ENCODE data around the gene PSMG4.

PSMG4 gene

GRCh38 chr6:3245216-3245615 lies 13.5 kb upstream of the PSMG4 start:
- Histone ChIP-seq H3K27me3 (ENCODE audit: low read length) (no peaks in the 10 kb centered on the region; the same call in 1 of the 2 replicates), H2AFZ (ENCODE audit: low read depth, low read length, severe bottlenecking) (no peak overlapping the region), H3K27ac (ENCODE audit: low read depth, low read length) (no peak overlapping the region), H3K4me3 (ENCODE audit: insufficient read depth, low read length, poor library complexity, severe bottlenecking) (no peak overlapping the region), H4K20me1 (ENCODE audit: low read depth, low read length) (no peaks in the 10 kb centered on the region), H3K9me3 (ENCODE audit: insufficient read depth, low read length) (no peaks in the 10 kb centered on the region), H3K9me2 (replicated peaks; ENCODE audit: insufficient read depth, low read length) (no peaks in the 10 kb centered on the region), H3K4me2 (ENCODE audit: low read depth, low read length, poor library complexity, severe bottlenecking) (no peak overlapping the region), H3F3A (ENCODE audit: insufficient read depth) (no peaks in the 10 kb centered on the region), H3K79me2 (ENCODE audit: insufficient read depth, low read length) (no peaks in the 10 kb centered on the region), H3K36me3 (ENCODE audit: low read length) (no peaks in the 10 kb centered on the region), H3K9ac (ENCODE audit: low read length) (no peak overlapping the region)
- TF ChIP-seq CTCF (IDR thresholded peaks at IDR 0.05; ENCODE audit: insufficient read depth, low read length, poor library complexity, severe bottlenecking): no peak
- TF ChIP-seq EZH2phosphoT487 (conservative IDR thresholded peaks at IDR 0.05; ENCODE audit: low read length): no peak

- H3K27me3 ChIP-seq (ENCODE audit: low read length): no peaks in the 10 kb centered on the region; the same call in 1 of the 2 replicates
- H2AFZ ChIP-seq (ENCODE audit: low read depth, low read length, severe bottlenecking): no peak overlapping the region
- H4K20me1 ChIP-seq (ENCODE audit: low read depth, low read length): no peaks in the 10 kb centered on the region
- H3K36me3 ChIP-seq (ENCODE audit: low read length): no peaks in the 10 kb centered on the region
- H3F3A ChIP-seq (ENCODE audit: insufficient read depth): no peaks in the 10 kb centered on the region
- TF ChIP-seq EZH2phosphoT487 (conservative IDR thresholded peaks at IDR 0.05; ENCODE audit: low read length) (no peak), CTCF (IDR thresholded peaks at IDR 0.05; ENCODE audit: insufficient read depth, low read length, poor library complexity, severe bottlenecking) (no peak)
- no peaks in the 10 kb centered on the region for H3K9me3 ChIP-seq (ENCODE audit: insufficient read depth, low read length)
- no peak overlapping the region for H3K4me3 ChIP-seq (ENCODE audit: insufficient read depth, low read length, poor library complexity, severe bottlenecking)
- no peak overlapping the region for H3K27ac ChIP-seq (ENCODE audit: low read depth, low read length)
- H3K9ac ChIP-seq (ENCODE audit: low read length): no peak overlapping the region
- H3K9me2 ChIP-seq (replicated peaks; ENCODE audit: insufficient read depth, low read length): no peaks in the 10 kb centered on the region
- no peaks in the 10 kb centered on the region for H3K79me2 ChIP-seq (ENCODE audit: insufficient read depth, low read length)
- H3K4me2 ChIP-seq (ENCODE audit: low read depth, low read length, poor library complexity, severe bottlenecking): no peak overlapping the region
Observed at GRCh38 chr6:3247255-3248146, 11.2 kb upstream of the PSMG4 start.

GRCh38 chr6:3249821-3250220 lies 8.9 kb upstream of the PSMG4 start:
- H3K79me2 ChIP-seq (ENCODE audit: insufficient read depth, low read length): no peaks in the 10 kb centered on the region
- H4K20me1 ChIP-seq (ENCODE audit: low read depth, low read length): no peaks in the 10 kb centered on the region
- no peak overlapping the region for H3K4me2 ChIP-seq (ENCODE audit: low read depth, low read length, poor library complexity, severe bottlenecking)
- no peaks in the 10 kb centered on the region for H3K9me2 ChIP-seq (replicated peaks; ENCODE audit: insufficient read depth, low read length)
- H3K4me3 ChIP-seq (ENCODE audit: insufficient read depth, low read length, poor library complexity, severe bottlenecking): no peak overlapping the region
- H3K9ac ChIP-seq (ENCODE audit: low read length): no peak overlapping the region
- H3K27me3 ChIP-seq (ENCODE audit: low read length): no peaks in the 10 kb centered on the region; the same call in 1 of the 2 replicates
- H3F3A ChIP-seq (ENCODE audit: insufficient read depth): no peaks in the 10 kb centered on the region
- H3K9me3 ChIP-seq (ENCODE audit: insufficient read depth, low read length): no peaks in the 10 kb centered on the region
- H2AFZ ChIP-seq (ENCODE audit: low read depth, low read length, severe bottlenecking): no peak overlapping the region
- H3K27ac ChIP-seq (ENCODE audit: low read depth, low read length): no peak overlapping the region
- TF ChIP-seq CTCF (IDR thresholded peaks at IDR 0.05; ENCODE audit: insufficient read depth, low read length, poor library complexity, severe bottlenecking): no peak
- H3K36me3 ChIP-seq (ENCODE audit: low read length): no peaks in the 10 kb centered on the region
